HG02884 (cell line): Measurements from ENCODE around the gene RIF1.
"Not testable (repeated sequence)": the region's sequence is repeated elsewhere in the genome, so short reads cannot be mapped to it uniquely, and the experiment has no call there.

ENCODE experiments used
- ATAC-seq: cut with Tn5 transposase; IDR thresholded peaks from one replicate; pipeline ENCODE4 v1.9.1; 2021; ENCODE audit warnings: mild to moderate bottlenecking, moderate library complexity; ENCODE audit not compliant: unreplicated experiment

RIF1 gene

DNA sequence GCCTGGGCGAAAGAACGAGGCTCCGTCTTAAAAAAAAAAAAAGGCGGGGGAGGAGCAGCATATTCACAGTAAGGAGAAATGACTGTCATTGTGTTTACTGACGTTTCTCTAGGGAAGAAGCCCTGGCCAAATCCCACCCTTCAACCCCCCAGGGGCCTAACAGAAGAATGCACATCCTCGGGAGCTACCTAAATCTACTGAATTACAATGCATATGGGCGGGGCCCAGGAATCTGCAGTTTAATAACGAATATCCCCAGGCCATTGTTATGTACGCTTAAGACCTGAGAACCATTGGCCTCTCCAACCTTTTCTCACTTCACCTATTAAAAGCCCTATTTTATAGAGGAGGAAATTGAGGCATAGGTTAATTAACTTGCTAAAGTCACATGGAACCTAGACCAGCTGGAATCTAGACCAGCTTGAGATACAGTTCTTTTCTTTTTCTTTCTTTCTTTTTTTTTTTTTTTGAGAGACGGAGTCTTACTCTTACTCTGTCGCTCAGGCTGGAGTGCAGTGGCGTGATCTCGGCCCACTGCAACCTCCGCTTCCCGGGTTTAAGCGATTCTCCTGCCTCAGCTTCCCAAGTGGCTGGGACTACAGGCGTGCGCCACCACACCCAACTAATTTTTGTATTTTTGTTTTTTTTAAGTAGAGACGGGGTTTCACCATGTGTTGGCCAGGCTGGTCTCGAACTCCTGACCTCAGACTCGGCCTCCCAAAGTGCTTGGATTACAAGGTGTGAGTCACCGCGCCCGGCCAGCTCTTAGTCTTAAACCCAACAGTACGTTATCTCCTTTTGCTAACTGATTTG, 708 bp upstream of the RIF1 start:
- no peak for ATAC-seq

DNA sequence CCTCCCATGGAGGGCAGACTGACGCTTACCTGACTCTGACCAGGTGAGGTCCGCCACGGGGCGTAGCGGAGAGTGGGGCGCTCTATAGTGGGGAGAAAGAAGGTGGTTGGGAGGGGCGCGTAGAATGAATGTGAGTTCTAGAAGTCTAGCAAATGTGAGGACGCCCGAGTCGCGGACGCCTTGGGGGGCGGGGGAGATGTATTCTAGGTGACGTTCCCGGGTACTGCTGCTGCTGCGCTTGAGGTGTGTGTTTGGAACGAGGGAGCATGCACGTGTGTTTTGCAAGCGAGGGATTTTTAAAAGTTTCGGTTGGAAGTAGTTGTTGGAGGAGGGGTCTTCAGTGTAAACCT, 758 bp downstream of the RIF1 start:
- peak; percentile 36 for ATAC-seq

DNA sequence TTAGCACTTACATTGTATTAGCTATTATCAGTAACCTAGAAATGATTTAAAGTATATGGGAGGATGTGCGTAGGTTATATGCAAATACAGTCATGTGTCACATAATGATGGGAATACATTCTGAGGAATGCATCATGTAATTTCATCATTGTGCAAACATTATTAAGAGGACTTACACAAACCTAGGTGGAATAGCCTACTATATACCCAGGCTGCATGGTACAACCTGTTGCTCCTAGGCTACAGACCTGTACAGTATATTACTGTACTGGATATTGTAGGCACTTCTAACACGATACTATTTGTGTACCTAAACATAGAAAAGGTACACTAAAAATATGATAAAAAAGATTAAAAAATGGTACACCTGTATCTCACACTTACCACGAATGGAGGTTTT, 7.9 kb downstream of the RIF1 start:
- ATAC-seq: no peak

DNA sequence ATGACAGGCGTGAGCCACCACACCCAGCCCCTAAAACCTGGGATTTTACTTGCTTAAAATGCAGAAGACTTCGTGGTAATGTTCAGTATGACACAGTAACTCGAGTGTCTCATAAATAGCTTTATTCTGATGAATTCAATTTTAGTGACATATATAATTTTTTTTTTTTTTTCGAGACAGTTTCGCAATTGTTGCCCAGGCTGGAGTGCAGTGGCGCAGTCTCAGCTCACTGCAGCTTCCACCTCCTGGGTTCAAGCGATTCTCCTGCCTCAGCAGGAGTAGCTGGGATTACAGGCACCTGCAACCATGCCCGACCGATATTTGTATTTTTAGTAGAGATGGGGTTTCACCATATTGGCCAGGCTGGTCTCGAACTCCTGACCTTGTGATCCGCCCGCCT, 12.0 kb downstream of the RIF1 start:
- not testable (repeated sequence) for ATAC-seq

DNA sequence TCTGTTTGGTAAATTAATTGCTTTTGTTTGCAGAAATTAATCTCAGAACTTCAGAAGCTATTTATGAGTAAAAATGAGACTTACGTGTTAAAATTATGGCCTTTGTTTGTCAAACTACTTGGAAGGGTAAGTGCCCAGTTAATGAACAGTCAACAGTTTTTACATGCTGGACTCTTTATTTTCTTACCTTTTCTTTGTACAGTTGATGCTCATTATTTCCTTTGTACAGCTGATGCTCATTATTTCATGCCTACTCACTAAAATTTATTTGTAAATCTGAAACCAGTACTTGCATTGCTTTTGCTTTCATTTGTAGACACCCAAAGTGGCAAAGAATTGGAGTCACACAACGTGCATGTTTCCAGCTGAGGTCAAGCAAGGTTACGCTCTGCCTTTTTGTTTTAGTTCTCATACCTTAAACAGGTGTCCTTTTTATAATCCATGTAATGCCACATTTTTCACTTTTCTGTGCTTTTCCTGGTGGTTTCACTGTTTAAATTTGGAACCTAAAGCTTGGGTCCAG, 13.3 kb downstream of the RIF1 start:
- ATAC-seq: peak; percentile 74

DNA sequence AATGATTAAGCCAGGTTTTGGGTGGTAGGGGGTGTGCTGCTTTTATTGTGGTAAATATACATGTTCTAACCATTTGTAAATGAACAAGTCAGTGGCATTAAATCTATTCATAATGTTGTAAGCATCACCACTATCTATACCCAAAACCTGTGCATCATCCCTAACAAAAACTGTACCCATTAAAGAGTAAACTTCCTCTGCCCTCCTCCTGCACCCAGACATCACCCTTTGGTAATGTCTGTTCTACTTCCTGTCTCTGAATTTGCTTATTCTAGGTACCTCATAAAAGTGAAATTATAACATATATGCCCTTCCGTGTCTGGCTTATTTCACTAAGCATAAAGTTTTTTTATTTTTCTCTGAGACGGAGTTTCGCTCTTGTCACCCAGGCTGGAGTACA, 14.1 kb downstream of the RIF1 start:
- ATAC-seq: no peak

DNA sequence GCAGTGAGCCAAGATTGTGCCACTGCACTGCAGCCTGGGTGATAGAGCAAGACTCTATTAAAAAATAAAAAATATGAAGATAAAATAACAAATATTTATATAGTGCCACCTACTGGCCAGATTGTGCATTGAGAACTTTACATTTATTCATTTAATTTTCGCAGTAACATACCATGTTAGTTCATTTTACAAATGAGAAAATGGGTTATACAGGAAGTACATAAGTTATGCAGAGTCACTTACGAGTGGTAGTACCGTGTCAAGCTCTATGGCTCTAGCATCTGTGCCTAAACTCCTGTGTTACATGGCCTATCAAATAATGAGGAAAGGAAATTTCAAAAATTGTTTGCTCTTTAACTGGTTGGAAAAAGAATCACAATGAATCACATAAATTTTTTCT, 27.9 kb downstream of the RIF1 start:
- no peak for ATAC-seq

DNA sequence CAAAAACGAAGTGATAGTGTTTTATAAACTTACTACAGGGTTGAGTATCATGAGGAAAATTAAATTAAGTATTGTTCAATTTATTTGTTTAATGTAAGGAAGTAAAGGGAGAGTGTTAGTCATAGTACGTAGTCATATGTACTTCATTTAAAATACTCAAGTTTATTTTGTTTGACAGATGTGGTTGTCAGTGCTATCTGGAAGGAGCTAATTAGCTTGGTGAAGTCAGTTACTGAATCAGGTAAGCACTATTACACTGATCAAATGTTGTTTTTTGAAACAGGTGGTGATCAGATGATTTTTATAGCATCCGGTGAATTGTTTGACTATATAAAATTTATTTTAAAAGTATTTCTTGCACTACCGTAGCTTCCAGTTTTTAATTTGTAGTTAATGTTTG, 28.8 kb downstream of the RIF1 start:
- ATAC-seq: no peak

DNA sequence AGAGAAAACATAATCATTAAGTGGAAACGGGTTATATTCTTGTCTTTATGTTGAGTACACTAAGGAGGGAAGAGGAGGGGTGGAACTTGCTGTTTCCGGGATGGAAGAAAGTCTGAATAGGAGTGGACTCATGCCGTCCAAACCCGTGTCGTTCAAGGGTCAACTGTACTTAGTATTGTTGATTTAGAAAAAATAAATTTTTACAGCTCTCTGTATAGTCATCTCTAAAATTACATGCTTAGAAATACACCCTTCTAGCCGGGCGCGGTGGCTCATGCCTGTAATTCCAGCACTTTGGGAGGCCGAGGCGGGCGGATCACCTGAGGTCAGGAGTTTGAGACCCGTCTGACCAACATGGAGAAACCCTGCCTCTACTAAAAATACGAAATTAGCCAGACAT, 29.4 kb downstream of the RIF1 start:
- no peak for ATAC-seq

DNA sequence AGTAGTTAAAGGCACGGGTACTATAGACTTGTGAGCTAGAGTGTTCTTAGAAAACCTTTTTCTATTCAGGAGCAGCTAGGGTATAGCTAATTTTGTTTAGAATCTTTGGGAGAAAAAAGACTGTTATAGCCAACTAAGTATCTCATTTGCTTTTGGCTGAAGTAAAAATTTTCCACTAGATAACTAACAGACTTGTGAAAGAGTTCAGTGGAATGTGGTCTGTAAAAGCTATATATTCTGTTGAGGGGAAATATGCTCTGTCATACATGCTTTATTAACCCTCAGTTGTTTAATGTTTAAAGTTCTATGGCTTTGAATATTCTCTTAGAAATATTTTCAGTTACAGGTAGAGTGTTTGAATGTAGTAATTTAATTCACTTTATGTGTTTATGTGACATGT, 49.7 kb downstream of the RIF1 start:
- ATAC-seq: no peak

DNA sequence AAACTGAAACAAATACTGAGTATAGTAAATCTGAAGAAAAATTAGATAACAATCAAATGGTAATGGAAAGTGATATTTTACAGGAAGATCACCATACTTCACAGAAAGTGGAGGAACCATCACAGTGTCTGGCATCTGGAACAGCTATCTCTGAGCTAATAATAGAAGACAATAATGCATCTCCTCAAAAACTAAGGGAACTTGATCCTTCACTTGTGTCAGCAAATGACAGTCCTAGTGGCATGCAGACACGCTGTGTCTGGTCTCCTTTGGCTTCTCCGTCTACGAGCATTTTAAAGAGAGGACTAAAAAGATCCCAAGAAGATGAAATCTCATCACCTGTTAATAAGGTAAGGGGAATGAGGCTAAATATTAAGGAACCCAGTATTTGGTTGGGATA, 56.1 kb downstream of the RIF1 start:
- no peak for ATAC-seq

DNA sequence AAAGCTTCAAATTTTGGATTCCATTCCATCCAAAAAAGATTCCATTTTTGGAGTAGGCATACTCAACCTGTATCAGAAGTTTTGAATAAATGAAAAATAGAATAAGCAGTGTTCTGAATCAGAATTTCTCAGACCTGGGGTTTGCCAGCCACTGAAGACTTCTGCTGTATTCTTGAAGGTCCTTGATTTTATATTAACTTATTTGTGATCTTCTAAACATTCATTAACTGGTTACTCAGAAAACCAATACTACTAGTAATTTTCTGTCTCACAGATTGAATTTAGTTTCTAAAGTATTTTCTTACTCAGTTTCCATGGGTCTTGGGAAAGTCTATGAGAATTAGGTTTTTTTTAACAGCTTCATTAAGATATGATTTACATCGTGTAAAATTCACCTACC, 60.9 kb downstream of the RIF1 start:
- no peak for ATAC-seq

DNA sequence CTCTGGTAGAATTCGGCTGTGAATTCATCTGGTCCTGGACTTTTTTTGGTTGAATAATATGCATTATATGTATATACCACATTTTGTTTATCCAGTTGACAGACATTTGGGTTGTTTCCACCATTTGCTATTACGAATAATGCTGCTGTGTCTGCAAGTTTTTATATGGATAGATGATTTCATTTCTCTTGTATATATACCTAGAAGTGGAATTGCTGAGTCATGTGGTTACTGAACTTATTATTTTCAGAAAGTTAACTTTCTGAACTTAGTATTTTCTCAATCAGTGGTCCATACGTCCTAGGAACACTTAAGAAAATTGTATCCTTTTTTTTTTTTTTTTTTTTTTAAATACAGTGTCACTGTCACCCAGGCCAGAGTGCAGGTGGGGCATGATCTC, 63.3 kb downstream of the RIF1 start:
- no peak for ATAC-seq

DNA sequence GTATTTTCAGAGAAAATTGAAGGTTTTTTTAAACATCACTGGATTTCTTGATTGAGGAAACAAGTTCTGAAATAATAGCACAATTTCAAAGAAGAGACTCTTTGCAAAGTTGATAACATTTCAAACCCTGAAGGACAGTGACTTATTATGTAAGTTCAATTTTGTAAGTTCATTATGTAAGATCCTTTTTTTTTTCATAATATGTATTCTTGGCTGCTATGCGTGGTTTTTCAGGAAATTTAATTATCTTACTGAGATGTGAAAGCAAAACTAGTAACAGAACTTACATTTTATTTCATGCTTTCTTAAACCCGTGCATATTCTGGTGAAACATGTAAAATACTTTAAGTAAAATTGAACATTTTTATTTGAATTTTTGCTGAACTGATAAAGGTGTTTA, 65.4 kb downstream of the RIF1 start:
- no peak for ATAC-seq

DNA sequence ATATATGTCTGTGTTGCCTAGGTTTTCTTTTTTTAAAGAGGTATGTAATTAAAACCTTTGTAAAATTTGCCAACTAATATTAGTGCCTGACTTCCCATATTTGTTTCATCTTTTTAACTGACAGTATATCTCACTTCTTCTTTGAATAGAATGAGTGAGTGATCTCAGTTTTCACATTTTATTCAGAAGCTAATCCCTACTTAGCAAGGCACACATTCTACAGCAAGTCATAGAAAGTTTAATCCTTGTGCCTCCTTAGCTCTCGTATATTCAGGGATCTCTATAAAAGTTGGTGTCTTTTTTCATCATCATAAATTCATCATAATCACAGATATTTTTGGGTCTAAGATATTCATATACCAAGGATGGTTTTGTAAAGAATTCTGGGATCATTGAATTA, 66.6 kb downstream of the RIF1 start:
- ATAC-seq: no peak

DNA sequence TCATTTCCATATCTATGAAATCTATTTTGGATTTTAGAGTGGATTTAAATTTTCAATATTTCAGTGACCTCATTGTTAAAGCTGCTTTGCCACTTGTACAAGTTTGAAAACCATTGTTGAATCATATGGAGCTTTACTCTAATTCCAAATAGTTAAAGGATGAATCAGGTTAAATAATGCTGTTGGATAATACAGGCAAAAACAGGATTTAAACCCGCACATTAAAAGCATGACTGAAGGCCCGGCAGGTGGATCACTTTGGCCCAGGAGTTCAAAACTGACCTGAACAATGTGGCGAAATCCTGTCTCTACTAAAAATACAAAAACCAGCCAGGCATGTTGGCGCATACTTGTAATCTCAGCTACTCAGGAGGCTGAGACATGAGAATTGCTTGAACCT, 68.3 kb downstream of the RIF1 start:
- ATAC-seq: no peak

DNA sequence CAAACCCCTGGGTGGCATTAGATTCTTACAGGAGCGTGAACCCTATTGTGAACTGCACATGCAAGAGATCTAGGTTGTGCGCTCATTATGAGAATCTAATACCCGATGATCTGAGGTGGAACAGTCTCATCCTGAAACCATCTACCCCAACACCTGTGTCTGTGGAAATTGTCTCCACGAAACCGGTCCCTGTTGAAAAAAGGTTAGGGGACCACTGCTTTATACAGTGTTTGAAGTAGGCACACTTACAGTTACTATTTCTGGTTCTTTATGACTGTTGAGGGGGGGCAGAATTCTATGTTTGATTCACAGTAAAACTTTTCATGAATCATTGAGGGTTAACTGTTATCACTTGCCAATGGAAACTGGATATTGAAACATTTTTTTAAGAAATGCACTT, 72.0 kb downstream of the RIF1 start:
- ATAC-seq: peak; percentile 75

DNA sequence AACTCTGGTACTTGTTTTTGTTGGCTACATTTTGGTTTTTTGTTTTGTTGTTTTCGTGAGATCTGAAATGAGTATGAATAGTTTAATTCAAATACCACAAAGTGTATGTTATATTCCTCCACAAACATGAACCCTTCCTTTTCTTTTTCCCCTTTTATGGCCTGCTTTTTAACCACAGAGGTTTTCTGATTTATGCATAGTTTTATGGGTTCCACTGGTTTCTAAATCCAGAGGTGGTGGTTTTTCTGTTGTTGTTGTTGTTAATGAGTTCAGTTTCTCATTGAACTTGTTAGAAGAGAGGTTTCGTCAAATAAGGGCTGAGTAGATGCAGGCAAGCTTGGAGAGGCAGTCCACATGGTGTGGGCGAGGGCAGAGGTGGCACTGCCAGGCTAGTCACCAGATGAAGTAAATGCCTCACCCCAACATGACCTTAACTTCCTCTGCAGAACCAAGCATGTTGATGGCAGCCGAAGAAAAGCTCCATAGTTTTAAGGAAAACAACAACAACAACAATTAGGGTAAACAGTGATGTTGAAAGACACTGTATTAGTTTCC, 72.5 kb downstream of the RIF1 start:
- ATAC-seq: no peak

DNA sequence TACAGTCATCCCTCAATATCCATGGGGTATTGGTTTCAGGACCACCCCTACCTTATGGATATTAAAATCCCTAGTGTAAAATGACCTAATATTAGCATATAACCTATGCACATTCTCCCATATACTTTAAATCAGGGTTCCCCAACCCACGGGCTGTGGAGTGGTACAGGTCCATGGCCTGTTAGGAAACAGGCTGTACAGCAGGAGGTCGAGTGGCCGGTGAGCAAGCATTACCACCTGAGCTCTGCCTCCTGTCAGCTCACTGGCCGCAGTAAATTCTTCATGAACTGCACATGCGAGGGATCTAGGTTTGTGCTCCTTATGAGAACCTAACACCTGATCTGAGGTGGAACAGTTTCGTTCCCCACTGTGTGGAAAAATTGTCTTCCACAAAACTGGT, 73.8 kb downstream of the RIF1 start:
- ATAC-seq: no peak

DNA sequence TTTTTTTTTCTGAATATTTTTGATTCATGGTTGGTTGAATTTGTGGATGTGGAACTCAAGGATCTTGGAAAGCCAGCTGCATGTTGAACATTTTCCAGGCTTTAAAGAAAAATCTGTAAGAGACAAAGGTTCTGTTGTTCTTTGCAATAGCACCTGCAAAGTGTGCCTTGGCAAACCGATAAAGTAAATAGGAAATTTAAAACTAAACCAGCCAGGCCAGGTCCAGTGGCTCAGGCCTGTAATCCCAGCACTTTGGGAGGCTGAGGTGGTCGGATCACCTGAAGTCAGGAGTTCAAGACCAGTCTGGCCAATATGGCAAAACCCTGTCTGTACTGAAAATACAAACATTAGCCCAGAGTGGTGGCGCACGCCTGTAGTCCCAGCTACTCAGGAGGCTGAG, 74.4 kb downstream of the RIF1 start:
- no peak for ATAC-seq

DNA sequence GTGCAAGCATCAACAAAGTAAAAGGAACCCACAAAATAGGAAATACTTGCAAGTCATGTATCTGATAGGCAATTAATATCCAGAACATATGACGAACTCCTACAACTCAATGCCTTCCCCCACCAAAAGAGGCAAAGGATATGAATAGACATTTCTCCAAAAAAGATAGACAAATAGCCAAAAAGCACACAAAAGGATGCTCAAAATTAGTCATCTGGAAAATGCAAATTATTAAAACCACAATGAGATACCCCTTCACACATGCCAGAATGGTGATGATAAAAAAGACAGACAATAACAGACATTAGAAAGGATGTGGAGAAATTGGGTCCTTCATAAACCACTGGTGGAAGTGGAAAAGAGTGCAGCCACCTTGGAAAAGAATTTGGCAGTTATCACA, 76.4 kb downstream of the RIF1 start:
- ATAC-seq: no peak

DNA sequence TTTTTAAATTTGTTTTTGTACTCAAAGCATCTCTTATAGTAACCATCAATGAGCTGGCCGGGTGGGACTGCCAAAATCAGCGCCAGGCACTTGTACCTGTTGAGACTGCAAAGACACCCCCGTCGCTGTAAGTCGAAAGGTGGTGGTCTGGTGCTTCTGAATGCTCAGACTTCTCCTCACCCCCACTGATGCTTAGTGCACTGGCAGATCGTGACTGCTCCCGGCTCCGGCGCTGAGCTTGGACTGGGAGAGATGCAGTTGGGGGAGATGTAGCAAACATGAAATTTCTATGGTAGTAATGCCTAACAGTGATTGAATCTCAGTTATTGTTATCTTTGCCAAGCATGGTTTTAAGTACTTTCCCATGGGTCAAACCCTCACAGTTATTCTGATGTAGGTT, 80.6 kb downstream of the RIF1 start:
- ATAC-seq: no peak

DNA sequence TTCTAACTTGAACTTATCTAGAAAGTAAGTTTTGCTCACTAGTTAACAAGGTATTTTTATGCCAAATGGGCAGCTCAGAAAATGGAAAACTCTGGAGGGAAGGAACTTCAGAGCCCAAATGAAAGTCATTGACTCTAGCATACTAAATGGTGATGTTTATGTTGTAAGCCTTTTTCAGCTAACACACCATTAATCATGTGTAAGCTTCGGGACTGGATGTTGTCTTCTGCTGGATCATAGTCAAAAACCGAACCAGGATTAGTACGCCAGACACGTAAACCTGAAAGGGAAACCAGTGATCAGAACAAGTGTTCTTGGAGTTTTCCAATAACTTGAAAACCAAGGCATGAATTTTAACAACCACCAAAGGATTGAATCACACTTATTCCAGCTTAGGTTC, 81.8 kb downstream of the RIF1 start:
- no peak for ATAC-seq
